ENCODE results near the gene ZNF385A. TPM values are rescaled to one million over a fixed set of nuclear protein-coding genes. Genes with fewer than 3 reads are reported as not detected.
A peak's percentile ranks its signal among the peaks of the same experiment; 100 is the strongest.

ZNF385A gene
- total and polyA plus RNA-seq, 4 donors: 2.5 to 4.0 (median 2.8) TPM

DNA sequence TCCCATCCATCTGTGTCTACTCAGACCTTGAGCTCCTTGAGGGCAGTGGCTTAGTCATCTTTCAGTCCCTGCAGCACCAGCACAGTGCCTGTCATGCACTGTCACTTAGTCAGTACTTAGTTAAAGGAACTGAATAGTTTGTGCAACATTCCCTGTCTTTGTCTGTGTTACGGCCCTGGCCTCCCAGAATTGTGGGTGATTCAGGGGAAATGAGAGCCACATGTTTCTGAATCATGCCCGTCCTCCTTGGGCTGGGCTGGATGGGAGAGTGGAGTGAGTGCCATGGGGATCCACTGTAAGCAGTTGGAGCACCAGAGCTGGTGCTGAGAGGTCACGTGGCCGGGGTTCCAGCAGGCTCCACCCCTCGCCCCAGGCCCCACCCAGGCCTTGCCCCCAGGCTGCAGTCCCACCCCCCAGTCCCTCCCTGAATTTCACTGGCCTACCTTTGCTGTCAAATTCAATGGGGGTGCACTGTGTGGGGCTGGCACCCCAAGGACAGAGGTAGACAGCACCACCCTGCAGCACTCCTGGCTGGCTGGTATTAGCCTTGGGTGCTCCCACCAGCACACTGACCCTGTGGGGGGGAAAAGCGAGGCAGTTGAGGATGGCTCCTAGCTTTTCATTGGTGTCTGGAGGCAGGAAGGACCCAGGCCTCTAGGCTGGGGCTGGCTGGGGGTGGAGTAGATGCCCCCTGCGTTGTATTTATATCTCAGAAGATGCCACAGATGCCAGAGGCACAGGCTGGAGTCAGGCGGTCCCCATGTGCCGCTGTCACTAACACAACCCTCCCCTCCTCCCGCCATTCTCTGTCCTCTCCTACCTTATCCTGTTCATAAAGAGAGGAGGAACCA is 27.1 kb upstream of the ZNF385A start (continued):
- no peak for TF ChIP-seq RAD21 (IDR thresholded peaks at IDR 0.05)

DNA sequence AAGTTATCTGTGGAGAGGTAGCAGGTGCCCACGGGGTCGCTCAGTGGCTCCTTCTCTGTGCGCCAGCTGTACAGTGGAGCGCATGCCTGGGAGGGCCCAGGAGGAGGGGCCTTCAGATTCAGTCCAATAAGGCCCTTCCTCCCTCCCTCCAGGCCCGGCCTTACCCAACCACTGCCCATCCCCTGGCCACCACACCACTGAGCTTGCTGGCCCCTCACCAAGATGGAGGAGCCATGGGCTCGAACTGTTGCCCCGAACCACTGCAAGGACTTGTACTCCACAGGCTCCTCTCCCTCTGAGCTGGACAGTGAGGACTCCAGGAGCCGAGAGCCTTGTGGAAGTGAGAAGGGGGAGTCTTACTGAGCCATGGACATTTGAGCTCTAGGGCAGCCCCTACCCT is 24.7 kb upstream of the ZNF385A start:
- TF ChIP-seq, protein P1, sequence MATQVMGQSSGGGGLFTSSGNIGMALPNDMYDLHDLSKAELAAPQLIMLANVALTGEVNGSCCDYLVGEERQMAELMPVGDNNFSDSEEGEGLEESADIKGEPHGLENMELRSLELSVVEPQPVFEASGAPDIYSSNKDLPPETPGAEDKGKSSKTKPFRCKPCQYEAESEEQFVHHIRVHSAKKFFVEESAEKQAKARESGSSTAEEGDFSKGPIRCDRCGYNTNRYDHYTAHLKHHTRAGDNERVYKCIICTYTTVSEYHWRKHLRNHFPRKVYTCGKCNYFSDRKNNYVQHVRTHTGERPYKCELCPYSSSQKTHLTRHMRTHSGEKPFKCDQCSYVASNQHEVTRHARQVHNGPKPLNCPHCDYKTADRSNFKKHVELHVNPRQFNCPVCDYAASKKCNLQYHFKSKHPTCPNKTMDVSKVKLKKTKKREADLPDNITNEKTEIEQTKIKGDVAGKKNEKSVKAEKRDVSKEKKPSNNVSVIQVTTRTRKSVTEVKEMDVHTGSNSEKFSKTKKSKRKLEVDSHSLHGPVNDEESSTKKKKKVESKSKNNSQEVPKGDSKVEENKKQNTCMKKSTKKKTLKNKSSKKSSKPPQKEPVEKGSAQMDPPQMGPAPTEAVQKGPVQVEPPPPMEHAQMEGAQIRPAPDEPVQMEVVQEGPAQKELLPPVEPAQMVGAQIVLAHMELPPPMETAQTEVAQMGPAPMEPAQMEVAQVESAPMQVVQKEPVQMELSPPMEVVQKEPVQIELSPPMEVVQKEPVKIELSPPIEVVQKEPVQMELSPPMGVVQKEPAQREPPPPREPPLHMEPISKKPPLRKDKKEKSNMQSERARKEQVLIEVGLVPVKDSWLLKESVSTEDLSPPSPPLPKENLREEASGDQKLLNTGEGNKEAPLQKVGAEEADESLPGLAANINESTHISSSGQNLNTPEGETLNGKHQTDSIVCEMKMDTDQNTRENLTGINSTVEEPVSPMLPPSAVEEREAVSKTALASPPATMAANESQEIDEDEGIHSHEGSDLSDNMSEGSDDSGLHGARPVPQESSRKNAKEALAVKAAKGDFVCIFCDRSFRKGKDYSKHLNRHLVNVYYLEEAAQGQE (IDR thresholded peaks at IDR 0.05): no peak
- TF ChIP-seq FOXA1 (IDR thresholded peaks at IDR 0.05) (no peak), GABPA (IDR thresholded peaks at IDR 0.05 in 1 of 2, conservative IDR thresholded peaks at IDR 0.05 in 1 of 2) (no peak), NR2F2 (IDR thresholded peaks at IDR 0.05) (no peak), JUND (IDR thresholded peaks at IDR 0.05) (no peak), HNF4G (IDR thresholded peaks at IDR 0.05) (no peak), HNF4A (conservative IDR thresholded peaks at IDR 0.05) (no peak), TAF1 (conservative IDR thresholded peaks at IDR 0.05) (no peak), FOXA2 (IDR thresholded peaks at IDR 0.05) (no peak)
- TF ChIP-seq, protein P2, sequence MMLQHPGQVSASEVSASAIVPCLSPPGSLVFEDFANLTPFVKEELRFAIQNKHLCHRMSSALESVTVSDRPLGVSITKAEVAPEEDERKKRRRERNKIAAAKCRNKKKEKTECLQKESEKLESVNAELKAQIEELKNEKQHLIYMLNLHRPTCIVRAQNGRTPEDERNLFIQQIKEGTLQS (IDR thresholded peaks at IDR 0.05): no peak
- TF ChIP-seq, protein P3, sequence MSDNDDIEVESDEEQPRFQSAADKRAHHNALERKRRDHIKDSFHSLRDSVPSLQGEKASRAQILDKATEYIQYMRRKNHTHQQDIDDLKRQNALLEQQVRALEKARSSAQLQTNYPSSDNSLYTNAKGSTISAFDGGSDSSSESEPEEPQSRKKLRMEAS (IDR thresholded peaks at IDR 0.05): no peak
- no peaks in the 10 kb centered on the region for H3K27me3 ChIP-seq (ENCODE audit: control insufficient read depth in 4 of 4, insufficient read depth in 4 of 4, low read length in 3 of 4)
- 94% methylated on average over 8 of the region's 8 CpGs for WGBS
- peaks cover 9 to 39% (median 30%) of the 10 kb centered on the region in 4 donors for H3K36me3 ChIP-seq (ENCODE audit: control insufficient read depth in 4 of 4, insufficient read depth in 3 of 4, low read depth in 1 of 4, low read length in 3 of 4)
- H3K4me3 ChIP-seq (ENCODE audit: low read depth in 1 of 3, low read length in 3 of 3): no peak overlapping the region
- peaks cover 16 to 49% (median 38%) of the 10 kb centered on the region in 4 donors for H3K4me1 ChIP-seq (ENCODE audit: control insufficient read depth in 4 of 4, insufficient read depth in 4 of 4, low read length in 3 of 4)
- H3K27ac ChIP-seq (ENCODE audit: low read depth in 1 of 2, low read length in 2 of 2): no peak overlapping the region
- no peak for DNase-seq (ENCODE audit: low spot score)
- no peak overlapping the region for H3K9ac ChIP-seq (ENCODE audit: low read depth in 1 of 2, low read length in 2 of 2)
- H3K9me3 ChIP-seq (ENCODE audit: control insufficient read depth in 4 of 4, low read length in 3 of 4): no peaks in the 10 kb centered on the region

DNA sequence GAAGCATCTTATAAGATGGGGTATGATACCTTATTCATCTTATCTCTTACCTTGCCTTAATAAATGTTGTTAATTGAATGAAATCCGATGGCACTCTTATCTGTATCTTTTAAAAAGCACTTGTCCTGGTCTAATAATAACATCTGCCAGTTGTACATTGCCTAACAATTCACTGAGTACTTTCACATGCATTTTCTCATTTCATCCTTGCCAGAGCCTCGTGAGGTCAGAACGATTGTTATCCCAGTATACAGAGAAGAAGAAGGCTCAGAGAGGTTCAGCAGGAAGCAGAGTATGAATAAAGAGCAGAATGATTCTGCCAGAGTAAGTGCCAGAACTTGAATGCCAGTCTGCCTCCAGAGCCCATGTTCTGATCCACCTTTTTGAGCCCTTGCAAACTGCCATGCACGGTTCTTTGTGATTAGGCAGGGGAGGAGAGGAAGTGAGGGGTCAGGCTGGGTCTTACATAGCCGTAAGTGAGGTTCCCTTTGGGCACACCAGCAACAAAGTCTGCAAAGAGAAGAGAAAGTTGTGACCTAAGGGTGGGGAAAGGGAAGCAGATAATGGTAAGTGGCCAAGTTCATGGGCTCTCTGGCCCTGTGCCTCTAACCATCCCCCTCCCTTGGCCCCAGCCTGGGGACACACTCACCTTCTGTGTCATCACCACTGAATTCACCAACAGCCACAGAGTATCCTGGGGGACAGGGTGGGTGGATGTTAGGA is 22.8 kb upstream of the ZNF385A start:
- no peak overlapping the region for H3K9ac ChIP-seq (ENCODE audit: low read depth in 1 of 2, low read length in 2 of 2)
- peak overlapping the region in 1 of 2 donors; percentile 30 for H3K27ac ChIP-seq (ENCODE audit: low read depth in 1 of 2, low read length in 2 of 2)
- peak; percentile 72 for TF ChIP-seq NR2F2 (IDR thresholded peaks at IDR 0.05)
- TF ChIP-seq FOXA1 (IDR thresholded peaks at IDR 0.05): no peak
- TF ChIP-seq, protein P4, sequence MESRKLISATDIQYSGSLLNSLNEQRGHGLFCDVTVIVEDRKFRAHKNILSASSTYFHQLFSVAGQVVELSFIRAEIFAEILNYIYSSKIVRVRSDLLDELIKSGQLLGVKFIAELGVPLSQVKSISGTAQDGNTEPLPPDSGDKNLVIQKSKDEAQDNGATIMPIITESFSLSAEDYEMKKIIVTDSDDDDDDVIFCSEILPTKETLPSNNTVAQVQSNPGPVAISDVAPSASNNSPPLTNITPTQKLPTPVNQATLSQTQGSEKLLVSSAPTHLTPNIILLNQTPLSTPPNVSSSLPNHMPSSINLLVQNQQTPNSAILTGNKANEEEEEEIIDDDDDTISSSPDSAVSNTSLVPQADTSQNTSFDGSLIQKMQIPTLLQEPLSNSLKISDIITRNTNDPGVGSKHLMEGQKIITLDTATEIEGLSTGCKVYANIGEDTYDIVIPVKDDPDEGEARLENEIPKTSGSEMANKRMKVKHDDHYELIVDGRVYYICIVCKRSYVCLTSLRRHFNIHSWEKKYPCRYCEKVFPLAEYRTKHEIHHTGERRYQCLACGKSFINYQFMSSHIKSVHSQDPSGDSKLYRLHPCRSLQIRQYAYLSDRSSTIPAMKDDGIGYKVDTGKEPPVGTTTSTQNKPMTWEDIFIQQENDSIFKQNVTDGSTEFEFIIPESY (IDR thresholded peaks at IDR 0.05): no peak
- H3K27me3 ChIP-seq (ENCODE audit: control insufficient read depth in 4 of 4, insufficient read depth in 4 of 4, low read length in 3 of 4): no peaks in the 10 kb centered on the region
- WGBS: 37% methylated on average over 5 of the region's 5 CpGs
- H3K4me1 ChIP-seq (ENCODE audit: control insufficient read depth in 4 of 4, insufficient read depth in 4 of 4, low read length in 3 of 4): peaks cover 2 to 30% (median 21%) of the 10 kb centered on the region in 4 donors
- no peak for DNase-seq (ENCODE audit: low spot score)
- H3K36me3 ChIP-seq (ENCODE audit: control insufficient read depth in 4 of 4, insufficient read depth in 3 of 4, low read depth in 1 of 4, low read length in 3 of 4): peaks cover 19 to 53% (median 43%) of the 10 kb centered on the region in 4 donors
- H3K9me3 ChIP-seq (ENCODE audit: control insufficient read depth in 4 of 4, low read length in 3 of 4): no peaks in the 10 kb centered on the region
- no peak overlapping the region for H3K4me3 ChIP-seq (ENCODE audit: low read depth in 1 of 3, low read length in 3 of 3)
